Measurements from ENCODE around the gene C11orf86.

GRCh38 chr11:66938582-66939135 is 36.4 kb upstream of the C11orf86 start:
- no peak for TF ChIP-seq CTCF (IDR thresholded peaks at IDR 0.05)
- no peak for TF ChIP-seq POLR2A (IDR thresholded peaks at IDR 0.05)
